IMR-90 (cell line): Measurements from ENCODE around the gene ATP23.

Experiments used
- CTCF ChIP-seq: conservative IDR thresholded peaks from 2 replicates; pipeline ENCODE4 v1.5.1; 2012; ENCODE audit warnings: mild to moderate bottlenecking, low read depth, low read length, improper control_type of control experiment
- POLR2A ChIP-seq: IDR thresholded peaks from 2 replicates; pipeline ENCODE4 v1.6.1; 2012; ENCODE audit warnings: mild to moderate bottlenecking, low read depth, low read length

DNA sequence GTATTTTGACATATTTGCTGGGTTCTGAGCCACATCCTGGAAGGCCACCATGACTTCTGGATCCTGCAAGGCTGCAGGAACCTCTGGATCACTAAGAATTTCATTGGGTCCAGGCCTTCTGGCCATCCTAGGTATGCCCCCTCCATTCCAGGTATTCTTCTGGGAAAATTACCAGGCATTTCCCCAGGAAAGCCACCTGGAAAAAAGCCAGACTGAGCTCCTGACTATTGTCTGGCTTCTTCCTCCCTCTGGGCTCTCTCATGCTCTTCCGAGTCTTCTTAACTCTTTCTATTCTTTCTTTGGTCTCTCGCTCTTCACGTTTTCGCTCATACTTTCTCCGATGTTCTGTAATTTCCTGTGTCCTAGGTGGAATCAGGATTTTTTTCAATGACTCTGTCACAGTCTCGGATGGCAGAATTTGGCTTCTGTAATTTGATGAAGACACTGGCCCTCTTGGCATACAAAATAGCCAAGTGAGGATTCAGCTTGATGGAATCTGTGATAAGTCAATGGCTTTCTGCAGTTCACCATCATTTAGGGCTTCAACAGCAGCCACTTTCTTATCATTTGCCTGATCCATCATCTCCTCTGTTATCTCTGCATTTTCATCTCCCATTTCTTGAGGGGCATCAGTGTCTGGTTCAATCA lies 42.6 kb downstream of the ATP23 start:
- TF ChIP-seq POLR2A (no peak), CTCF (no peak)
